Tibial nerve (tissue), 4 donors: Measurements from ENCODE around the gene FANCE. TPM values are rescaled to one million over a fixed set of nuclear protein-coding genes. Genes with fewer than 3 reads are reported as not detected.
A peak's percentile ranks its signal among the peaks of the same experiment; 100 is the strongest.

Experiments used
- DNase-seq, 2 donors: peaks; one replicate each; pipeline ENCODE4 v3.0.0-alpha.2; 2019; ENCODE audit warnings: low spot score in 2 of 2
- H3K27ac ChIP-seq, 4 donors: fragments of 200-600 bp; sonication (generic) in 3 of 4; one replicate each; pipeline ENCODE4 v1.5.1; 2017 to 2019; ENCODE audit warnings: mild to moderate bottlenecking in 1 of 4
- H3K27me3 ChIP-seq, 2 donors: fragments of 200-600 bp; sonication (generic) in 1 of 2; one replicate each; pipeline versions ENCODE4 v1.5.1 to v1.6.0; 2017 to 2019
- H3K36me3 ChIP-seq, 3 donors: fragments of 200-600 bp; sonication (generic); one replicate each; pipeline ENCODE4 v1.5.1; 2018 to 2019
- H3K4me1 ChIP-seq, 4 donors: fragments of 200-600 bp; sonication (generic) in 3 of 4; one replicate each; pipeline ENCODE4 v1.5.1; 2017 to 2019
- H3K4me3 ChIP-seq, 4 donors: fragments of 200-600 bp; sonication (generic) in 3 of 4; one replicate each; pipeline ENCODE4 v1.5.1; 2017 to 2019; ENCODE audit warnings: mild to moderate bottlenecking in 1 of 4, moderate library complexity in 1 of 4
- H3K9me3 ChIP-seq, 4 donors: fragments of 200-600 bp; sonication (generic) in 3 of 4; one replicate each; pipeline ENCODE4 v1.5.1; 2017 to 2019
- CTCF ChIP-seq, 5 experiments: fragments of 200-600 bp in 3 of 5; fragments of 450-650 bp in 2 of 5; sonication (generic) in 3 of 5; IDR thresholded peaks; one replicate each; pipeline ENCODE4 v1.5.1; 2016 to 2019; ENCODE audit warnings: antibody characterized with exemption in 5 of 5, mild to moderate bottlenecking in 3 of 5, moderate library complexity in 2 of 5
- EP300 ChIP-seq, 2 donors: sonication (generic); formaldehyde crosslinking; IDR thresholded peaks; one replicate each; pipeline ENCODE4 v1.6.1; 2017; ENCODE audit warnings: antibody characterized with exemption in 2 of 2, mild to moderate bottlenecking in 1 of 2
- POLR2A ChIP-seq, 2 donors: fragments of 450-650 bp; IDR thresholded peaks; one replicate each; pipeline ENCODE4 v1.6.1; 2017; ENCODE audit warnings: antibody characterized with exemption in 2 of 2, mild to moderate bottlenecking in 2 of 2, moderate library complexity in 2 of 2
- WGBS, 2 donors: methylation state at CpG; one replicate each; pipeline ENCODE4 v1.1.5; 2018; 5-methylcytosine and 5-hydroxymethylcytosine counted together
- total RNA-seq, 4 donors: library from RNA; depleted of rRNA; stranded (reverse); fragments of >200 nt; gene quantifications; one replicate each; pipeline ENCODE4 v1.1.0, GENCODE V29; 2016

FANCE gene
- total RNA-seq, 4 donors from 2014 or later: 8.1 to 9.6 (median 8.4) TPM

- Histone ChIP-seq H3K4me3 (peak overlapping the region in 2 of 4 donors; percentile 6 to 29), H3K9me3 (no peaks in the 10 kb centered on the region), H3K4me1 (peaks cover 0 to 87% (median 31%) of the 10 kb centered on the region in 4 donors), H3K36me3 (no peaks in the 10 kb centered on the region), H3K27ac (peak overlapping the region; percentile 17 to 87 (median 70)), H3K27me3 (no peaks in the 10 kb centered on the region)
- TF ChIP-seq EP300 (IDR thresholded peaks at IDR 0.05) (peak in 1 of 2 donors; percentile 17), CTCF (IDR thresholded peaks at IDR 0.05) (no peak), POLR2A (IDR thresholded peaks at IDR 0.05) (no peak)
- WGBS, 2 donors: 5 to 20% methylated on average over 21 to 27 of the region's 28 CpGs
- DNase-seq: peak; percentile 39 to 54
Measured at GRCh38 chr6:35489995-35490791, 38.1 kb downstream of the FANCE start.

DNA sequence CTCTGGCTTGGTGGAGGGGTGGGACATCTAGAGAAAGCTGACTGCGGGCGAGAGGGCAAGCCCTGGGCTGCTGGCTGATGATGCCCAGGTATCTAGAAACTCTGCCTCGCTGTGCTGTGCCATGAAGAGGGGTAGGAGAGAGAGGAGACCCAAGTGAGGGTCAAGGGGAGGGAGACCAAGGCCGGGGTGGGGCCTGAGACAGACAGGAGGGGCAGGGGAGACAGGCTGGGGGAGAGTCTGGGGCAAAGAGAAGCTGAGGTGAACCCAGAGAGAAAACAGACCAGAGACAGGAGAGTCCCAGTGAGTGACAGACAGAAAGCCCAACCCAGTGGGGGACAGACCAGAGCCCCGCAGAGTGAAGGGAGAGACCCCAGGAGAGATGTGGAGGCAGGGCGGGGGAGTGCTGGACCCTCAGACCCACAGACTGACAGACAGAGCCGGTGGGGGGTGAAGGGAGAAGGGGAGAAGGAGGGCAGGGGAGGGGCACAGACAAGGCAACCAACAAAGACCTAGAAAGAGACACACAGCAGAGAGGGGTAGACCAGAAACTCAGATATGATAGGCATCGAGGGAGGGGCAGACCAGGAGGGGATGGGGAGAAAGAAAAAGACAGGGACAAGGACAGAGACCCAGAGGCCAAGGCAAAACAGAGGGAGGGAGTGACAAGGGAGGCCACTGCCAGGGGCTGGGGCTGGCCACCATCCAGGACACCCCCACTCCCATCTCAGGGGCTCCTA, 38.9 kb downstream of the FANCE start:
- no peak overlapping the region for H3K4me3 ChIP-seq
- no peaks in the 10 kb centered on the region for H3K36me3 ChIP-seq
- H3K9me3 ChIP-seq: no peaks in the 10 kb centered on the region
- H3K27ac ChIP-seq: peak overlapping the region; percentile 34 to 87 (median 70)
- no peak for TF ChIP-seq POLR2A (IDR thresholded peaks at IDR 0.05)
- TF ChIP-seq CTCF (IDR thresholded peaks at IDR 0.05): no peak
- TF ChIP-seq EP300 (IDR thresholded peaks at IDR 0.05): no peak
- no peaks in the 10 kb centered on the region for H3K27me3 ChIP-seq
- no peak for DNase-seq
- 52 to 66% methylated on average over 8 of the region's 8 CpGs for WGBS, 2 donors
- peaks cover 0 to 87% (median 28%) of the 10 kb centered on the region in 4 donors for H3K4me1 ChIP-seq

- TF ChIP-seq EP300 (IDR thresholded peaks at IDR 0.05) (no peak), POLR2A (IDR thresholded peaks at IDR 0.05) (no peak), CTCF (IDR thresholded peaks at IDR 0.05) (no peak)
- WGBS, 2 donors: 61 to 65% methylated on average over 4 of the region's 5 CpGs
- no peaks in the 10 kb centered on the region for H3K36me3 ChIP-seq
- no peaks in the 10 kb centered on the region for H3K9me3 ChIP-seq
- H3K4me3 ChIP-seq: no peak overlapping the region
- no peak for DNase-seq
- peak overlapping the region in 3 of 4 donors; percentile 34 to 87 (median 77) for H3K27ac ChIP-seq
- no peaks in the 10 kb centered on the region for H3K27me3 ChIP-seq
- peaks cover 0 to 86% (median 24%) of the 10 kb centered on the region in 4 donors for H3K4me1 ChIP-seq
Measured at GRCh38 chr6:35491558-35492257, 39.6 kb downstream of the FANCE start.

DNA sequence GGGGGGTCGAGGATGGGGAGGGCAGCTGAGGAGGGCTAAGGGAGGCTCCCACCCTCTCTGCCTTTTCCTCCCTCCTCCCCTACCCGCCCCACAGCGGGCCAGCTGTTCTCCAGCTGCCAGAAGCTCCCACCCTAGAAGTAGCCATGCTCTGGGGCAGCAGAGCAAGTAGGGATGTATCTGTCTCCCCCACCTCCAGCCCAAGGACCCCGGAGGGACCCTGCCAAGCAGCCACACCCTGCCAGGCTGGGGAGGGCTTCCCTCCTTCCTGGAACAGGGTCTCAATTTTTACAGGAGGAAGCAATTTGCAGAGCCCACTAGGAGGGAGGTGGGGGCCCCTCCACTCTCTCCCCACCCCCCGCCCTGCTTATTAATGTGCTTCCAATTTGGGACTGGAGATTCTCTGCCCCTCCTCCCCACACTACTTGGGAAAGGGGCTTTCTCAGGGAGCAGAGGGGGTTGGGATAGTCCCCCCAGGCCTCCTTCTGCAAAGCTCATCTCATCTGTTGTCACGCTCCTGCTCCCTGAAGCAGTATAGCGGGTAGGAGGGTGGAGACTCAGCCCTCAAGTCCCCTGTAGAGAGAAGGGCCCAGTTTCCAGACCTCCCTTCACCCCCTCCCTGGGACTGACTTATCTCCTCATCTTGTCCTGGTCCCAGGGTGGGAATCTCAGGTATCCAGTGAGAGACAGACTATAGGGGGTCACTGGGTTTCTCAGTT, 40.3 kb downstream of the FANCE start:
- Histone ChIP-seq H3K36me3 (no peaks in the 10 kb centered on the region), H3K27me3 (no peaks in the 10 kb centered on the region), H3K4me1 (peaks cover 0 to 81% (median 24%) of the 10 kb centered on the region in 4 donors), H3K9me3 (no peaks in the 10 kb centered on the region), H3K27ac (peak overlapping the region in 3 of 4 donors; percentile 34 to 87 (median 77)), H3K4me3 (no peak overlapping the region)
- DNase-seq: no peak
- no peak for TF ChIP-seq POLR2A (IDR thresholded peaks at IDR 0.05)
- no peak for TF ChIP-seq CTCF (IDR thresholded peaks at IDR 0.05)
- TF ChIP-seq EP300 (IDR thresholded peaks at IDR 0.05): no peak
- WGBS, 2 donors: 47 to 53% methylated on average over 7 of the region's 7 CpGs
